A673 (cell line): Measurements from ENCODE around the gene DYNLT2. TPM values are rescaled to one million over a fixed set of nuclear protein-coding genes. Genes with fewer than 3 reads are reported as not detected.

Source experiments
- BruUV-seq: library from RNA; stranded (reverse); fragments of 400-500 nt; replicated peaks from 2 replicates; lab custom pipeline; 2021; lab: Mats Ljungman, UMichigan
- CTCF ChIA-PET: fragments of 300-600 bp; sonication (Branson Sonifier 250); formaldehyde crosslinking; loops from one replicate; lab custom pipeline; 2022; ENCODE audit warnings: antibody characterized with exemption; lab: Charles Lee
- POLR2A ChIA-PET: fragments of 300-600 bp; sonication (Branson Sonifier 250); formaldehyde crosslinking; loops from one replicate; lab custom pipeline; 2022; ENCODE audit warnings: antibody characterized with exemption; ENCODE audit not compliant: low non-redundant PET; lab: Charles Lee
- DNase-seq: peaks from one replicate; pipeline ENCODE4 v3.0.0-alpha.2; 2015; ENCODE audit warnings: low spot score
- H3K27ac ChIP-seq: fragments of 200-600 bp; sonication (generic); 2 replicates; pipeline ENCODE4 v1.5.1; 2016; ENCODE audit warnings: mixed run types, low read depth, mild to moderate bottlenecking, mixed read lengths, antibody characterized with exemption, low read length; ENCODE audit not compliant: poor library complexity, severe bottlenecking
- H3K27me3 ChIP-seq: fragments of 200-600 bp; sonication (generic); replicated peaks from 2 replicates; pipeline ENCODE4 v1.6.1; 2017; ENCODE audit warnings: mixed run types, low read depth, mild to moderate bottlenecking, mixed read lengths, antibody characterized with exemption, low read length; ENCODE audit not compliant: insufficient read depth, poor library complexity
- H3K36me3 ChIP-seq: fragments of 200-600 bp; sonication (generic); 2 replicates; pipeline ENCODE4 v1.6.1; 2016; ENCODE audit warnings: mixed run types, mild to moderate bottlenecking, mixed read lengths, antibody characterized with exemption, low read length; ENCODE audit not compliant: insufficient read depth, poor library complexity, severe bottlenecking
- H3K4me1 ChIP-seq: fragments of 200-600 bp; sonication (generic); 2 replicates; pipeline ENCODE4 v1.6.1; 2017; ENCODE audit warnings: mixed run types, mild to moderate bottlenecking, mixed read lengths, antibody characterized with exemption, low read length; ENCODE audit not compliant: insufficient read depth, poor library complexity, severe bottlenecking
- H3K4me3 ChIP-seq: fragments of 200-600 bp; sonication (generic); 2 replicates; pipeline ENCODE4 v1.5.1; 2016; ENCODE audit warnings: low read depth, mixed run types, mild to moderate bottlenecking, mixed read lengths, low read length; ENCODE audit not compliant: poor library complexity, severe bottlenecking
- H3K9me3 ChIP-seq: fragments of 200-600 bp; sonication (generic); 2 replicates; pipeline ENCODE4 v1.6.1; 2016; ENCODE audit warnings: mixed run types, low read depth, mild to moderate bottlenecking, mixed read lengths, antibody characterized with exemption, low read length; ENCODE audit not compliant: poor library complexity, severe bottlenecking
- CTCF ChIP-seq: fragments of 300-800, 200-600 bp; sonication (generic); conservative IDR thresholded peaks from 2 replicates; pipeline ENCODE4 v1.5.1; 2017; ENCODE audit warnings: low read depth, mild to moderate bottlenecking, antibody characterized with exemption, low read length, moderate library complexity, mixed read lengths
- EZH2 ChIP-seq: fragments of 200-600 bp; sonication (generic); IDR thresholded peaks from 2 replicates; pipeline ENCODE4 v1.6.1; 2017; ENCODE audit warnings: borderline replicate concordance, low read depth, mild to moderate bottlenecking, mixed read lengths, antibody characterized with exemption, low read length; ENCODE audit not compliant: poor library complexity, severe bottlenecking
- intact Hi-C: fragments of 100-400 bp; cut with micrococcal nuclease; formaldehyde crosslinking; loops from one replicate; pipeline ENCODE4 v1.10.0; 2022; ENCODE audit not compliant: unreplicated experiment
- total RNA-seq: library from RNA; stranded (reverse); gene quantifications from 2 replicates; pipeline ENCODE4 v1.2.3, GENCODE V29; 2021

The DYNLT2 gene
- total RNA-seq, 1 experiment from 2014 or later = 2.4 TPM

DNA sequence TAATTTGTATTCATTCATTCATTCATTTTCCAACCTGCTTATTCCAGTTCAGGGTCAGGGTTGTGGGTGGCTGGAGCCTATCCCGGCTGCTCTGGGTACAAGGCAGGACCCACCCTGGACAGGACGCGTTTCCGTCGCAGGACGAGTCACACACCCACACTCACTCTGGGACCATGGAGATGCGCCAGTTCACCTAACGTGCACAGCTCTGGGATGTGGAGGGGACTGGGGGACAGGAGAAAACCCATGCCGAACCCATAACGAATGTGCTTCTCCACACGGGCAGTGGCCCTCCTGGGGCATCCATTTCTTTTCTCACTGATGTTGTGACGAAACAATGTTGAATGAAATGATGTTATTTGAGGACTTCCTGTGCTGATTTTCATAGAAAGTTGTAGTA, 26.5 kb upstream of the DYNLT2 start:
- no peak overlapping the region for H3K4me3 ChIP-seq
- CTCF ChIA-PET = no interaction called here
- no peak overlapping the region for H3K27ac ChIP-seq
- no peak for TF ChIP-seq EZH2
- no peak for TF ChIP-seq CTCF
- intact Hi-C loops = no loop called here
- POLR2A ChIA-PET = no interaction called here
- DNase-seq = no peak
- H3K4me1 ChIP-seq = no peaks in the 10 kb centered on the region
- no peaks in the 10 kb centered on the region for H3K9me3 ChIP-seq
- H3K36me3 ChIP-seq = no peaks in the 10 kb centered on the region
- H3K27me3 ChIP-seq = no peaks in the 10 kb centered on the region
- no TSS peak for BruUV-seq

DNA sequence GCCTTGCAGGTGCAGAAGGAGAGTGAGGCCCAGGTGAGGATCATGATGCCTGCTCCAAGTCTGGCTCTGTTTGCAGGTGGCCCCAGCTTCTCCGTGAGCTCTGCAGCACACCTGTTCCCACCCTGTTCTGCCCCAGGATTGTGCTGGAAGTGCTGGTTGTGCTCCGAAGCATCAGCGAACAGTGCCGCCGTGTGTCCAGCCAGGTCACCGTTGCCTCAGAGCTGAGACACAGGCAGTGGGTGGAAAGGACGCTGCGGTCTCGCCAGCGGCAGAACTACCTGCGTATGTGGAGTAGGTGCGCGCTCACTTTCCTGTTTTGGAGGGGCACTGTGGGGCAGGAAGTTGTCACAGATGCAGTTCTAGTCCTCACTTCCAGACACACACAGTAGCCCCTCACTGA, 25.0 kb upstream of the DYNLT2 start:
- H3K27me3 ChIP-seq = no peaks in the 10 kb centered on the region
- no peak for DNase-seq
- ChIA-PET CTCF (no interaction called here), POLR2A (no interaction called here)
- H3K9me3 ChIP-seq = no peaks in the 10 kb centered on the region
- no peak for TF ChIP-seq EZH2
- no peak for TF ChIP-seq CTCF
- no peaks in the 10 kb centered on the region for H3K36me3 ChIP-seq
- H3K4me3 ChIP-seq = no peak overlapping the region
- H3K4me1 ChIP-seq = no peaks in the 10 kb centered on the region
- intact Hi-C loops = no loop called here
- BruUV-seq = no TSS peak
- H3K27ac ChIP-seq = no peak overlapping the region

DNA sequence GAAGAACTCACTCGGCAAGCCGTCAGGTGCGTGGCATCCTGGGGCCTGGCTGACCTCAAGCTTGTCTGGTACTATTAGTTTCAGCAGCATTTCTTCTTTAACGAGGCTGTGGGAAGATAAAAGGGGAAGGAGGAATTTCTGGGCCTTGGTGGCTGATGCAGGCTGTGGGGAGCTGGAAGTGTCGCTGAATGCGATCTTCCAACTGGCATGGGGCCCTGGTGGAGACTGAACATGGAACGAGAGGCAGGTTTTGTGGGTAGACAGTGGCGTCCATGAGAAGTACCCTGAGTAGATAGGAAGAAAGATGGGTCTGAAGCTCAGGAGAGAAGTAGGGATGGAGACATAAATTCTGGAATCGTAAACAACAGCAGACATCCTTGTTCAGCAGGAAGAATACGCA, 23.9 kb upstream of the DYNLT2 start:
- no peak overlapping the region for H3K27ac ChIP-seq
- no peaks in the 10 kb centered on the region for H3K4me1 ChIP-seq
- POLR2A ChIA-PET = no interaction called here
- no peak overlapping the region for H3K4me3 ChIP-seq
- TF ChIP-seq EZH2 (no peak), CTCF (no peak)
- no peaks in the 10 kb centered on the region for H3K27me3 ChIP-seq
- BruUV-seq = no TSS peak
- CTCF ChIA-PET = no interaction called here
- no peaks in the 10 kb centered on the region for H3K9me3 ChIP-seq
- no peak for DNase-seq
- intact Hi-C loops = no loop called here
- no peaks in the 10 kb centered on the region for H3K36me3 ChIP-seq
